ENCODE data around the gene HAUS6. TPM values are rescaled to one million over a fixed set of nuclear protein-coding genes. Genes with fewer than 3 reads are reported as not detected.

HAUS6 gene
- total and polyA plus RNA-seq, 2 of the 8 experiments (the other 6 are each of a cell fraction or from before 2014, with no cell fraction given), result 11.7 to 52.4 TPM

GRCh38 chr9:19028835-19029451 is 73.8 kb downstream of the HAUS6 start:
- DNase-seq (ENCODE audit: low read depth in 1 of 2, low spot score in 2 of 2), result no peak
- no peaks in the 10 kb centered on the region for H3K4me1 ChIP-seq (replicated peaks in 1 of 4; ENCODE audit: control insufficient read depth in 3 of 4, insufficient read depth in 4 of 4, low read length in 3 of 4)
- no peaks in the 10 kb centered on the region for H3K79me1 ChIP-seq (ENCODE audit: low read depth, low read length)
- no peak overlapping the region for H2BK5ac ChIP-seq (ENCODE audit: low read depth, low read length)
- no peaks in the 10 kb centered on the region for H3K79me2 ChIP-seq (ENCODE audit: control insufficient read depth in 1 of 2, insufficient read depth in 2 of 2, low read length in 2 of 2)
- no peak overlapping the region for H3K4me3 ChIP-seq (ENCODE audit: extremely low read depth in 1 of 4, insufficient read depth in 2 of 4, low read depth in 3 of 4, low read length in 4 of 4)
- no peak overlapping the region for H4K5ac ChIP-seq (ENCODE audit: insufficient read length, low read depth, low read length)
- H3K18ac ChIP-seq (ENCODE audit: extremely low read depth, low read length), result no peak overlapping the region
- no peak overlapping the region for H3K23ac ChIP-seq (ENCODE audit: insufficient read length)
- no peak overlapping the region for H3K56ac ChIP-seq (replicated peaks; ENCODE audit: insufficient read length, low read depth, low read length)
- no peak overlapping the region for H2BK12ac ChIP-seq (ENCODE audit: low read depth, low read length)
- H4K8ac ChIP-seq (ENCODE audit: extremely low read depth, insufficient read depth, low read length), result no peak overlapping the region
- peak; percentile 84 for FAIRE-seq
- H3K23me2 ChIP-seq (ENCODE audit: low read depth, low read length), result no peaks in the 10 kb centered on the region
- no peaks in the 10 kb centered on the region for H4K20me1 ChIP-seq (replicated peaks in 1 of 2; ENCODE audit: control insufficient read depth in 1 of 2, insufficient read depth in 2 of 2, low read length in 2 of 2)
- H3K9ac ChIP-seq (replicated peaks in 1 of 4; ENCODE audit: extremely low read depth in 1 of 4, low read depth in 3 of 4, low read length in 3 of 4), result no peak overlapping the region
- no peak overlapping the region for H3K27ac ChIP-seq (ENCODE audit: low read depth, low read length)
- H2AFZ ChIP-seq (ENCODE audit: low read length), result no peak overlapping the region
- H2BK120ac ChIP-seq (replicated peaks; ENCODE audit: low read depth, low read length), result no peak overlapping the region
- no peak overlapping the region for H2BK15ac ChIP-seq (ENCODE audit: low read length)
- POLR2A ChIA-PET (ENCODE audit: partially characterized antibody), result interaction anchor here (0.6 kb wide), 1 partner anchor 51 kb away, joined by 3 read pairs; no protein-coding TSS in a partner anchor
- CTCF ChIA-PET (ENCODE audit: partially characterized antibody), result interaction anchor here (0.8 to 6.8 kb wide), 32 partner anchors 13 to 1216 kb away, joined by 3 to 81 read pairs (median 4); no protein-coding TSS in a partner anchor
- no peaks in the 10 kb centered on the region for H3K36me3 ChIP-seq (ENCODE audit: control insufficient read depth in 2 of 4, insufficient read depth in 4 of 4, low read length in 3 of 4)
- no peak overlapping the region for H4K91ac ChIP-seq (replicated peaks; ENCODE audit: insufficient read length, low read length)
- WGBS, 2 experiments (ENCODE audit: extremely low coverage in 1 of 2, insufficient coverage in 1 of 2, insufficient read length in 1 of 2, insufficient replicate concordance in 2 of 2, low coverage in 1 of 2, low lambda C conversion rate in 2 of 2, missing lambda C conversion rate in 1 of 2), result 34% methylated on average over 8 of the region's 8 CpGs; no CpG with 5 or more reads in 1 of the 2 experiments
- H3K9me3 ChIP-seq (ENCODE audit: insufficient read depth in 2 of 2, low read depth in 1 of 2, low read length in 1 of 2), result no peaks in the 10 kb centered on the region
- H3K4ac ChIP-seq (replicated peaks; ENCODE audit: insufficient read length, low read depth, low read length), result no peak overlapping the region
- no peak overlapping the region for H2AK5ac ChIP-seq (ENCODE audit: low read depth, low read length)
- H3K4me2 ChIP-seq (ENCODE audit: insufficient read depth in 1 of 2, low read depth in 2 of 2, low read length in 2 of 2), result no peak overlapping the region
- no peak overlapping the region for H3K14ac ChIP-seq (ENCODE audit: insufficient read length)
- no peaks in the 10 kb centered on the region for H3K27me3 ChIP-seq (replicated peaks in 1 of 4; ENCODE audit: control insufficient read depth in 3 of 4, extremely low read depth in 1 of 4, insufficient read depth in 3 of 4, low read length in 3 of 4)
- no peak overlapping the region for H2BK20ac ChIP-seq (ENCODE audit: low read length)
- TF ChIP-seq RAD21 (IDR thresholded peaks at IDR 0.05 in 1 of 2, conservative IDR thresholded peaks at IDR 0.05 in 1 of 2; ENCODE audit: low read depth in 2 of 2, low read length in 2 of 2) (peak; percentile 84 to 90), HDAC2 (IDR thresholded peaks at IDR 0.05; ENCODE audit: borderline replicate concordance in 1 of 2, low read depth in 2 of 2, low read length in 2 of 2) (no peak), POLR2A (IDR thresholded peaks at IDR 0.05; ENCODE audit: control extremely low read depth in 1 of 2, low read depth in 2 of 2, low read length in 2 of 2) (no peak), CBX8 (IDR thresholded peaks at IDR 0.05; ENCODE audit: borderline replicate concordance, low read depth, low read length) (no peak), KDM4A (IDR thresholded peaks at IDR 0.05; ENCODE audit: low read depth, low read length, severe bottlenecking) (no peak), RBBP5 (IDR thresholded peaks at IDR 0.05; ENCODE audit: borderline replicate concordance, low read depth, low read length) (no peak), CTCF (IDR thresholded peaks at IDR 0.05; ENCODE audit: control extremely low read depth in 1 of 3, insufficient read depth in 1 of 3, low read depth in 1 of 3, low read length in 3 of 3) (peak; percentile 25 to 75 (median 69)), EZH2 (IDR thresholded peaks at IDR 0.05; ENCODE audit: low read depth, low read length, severe bottlenecking) (no peak)
